Mammary epithelial cell (primary cell): ENCODE measurements around the gene BMS1.

Experiments used
- EZH2 ChIP-seq: IDR thresholded peaks from 2 replicates; pipeline ENCODE4 v1.6.1; 2012; ENCODE audit warnings: low read length, inconsistent platforms, borderline replicate concordance
- TF ChIP-seq, protein P1 (sequence below), 2 donors: IDR thresholded peaks in 1 of 2; conservative IDR thresholded peaks in 1 of 2; 2 replicates each; pipeline ENCODE4 v1.5.1; 2011 to 2012; ENCODE audit warnings: inconsistent platforms in 2 of 2, low read length in 2 of 2, mild to moderate bottlenecking in 2 of 2, control low read depth in 1 of 2, low read depth in 1 of 2; ENCODE audit not compliant: insufficient read depth in 1 of 2; ENCODE audit errors: extremely low read depth in 1 of 2

DNA sequence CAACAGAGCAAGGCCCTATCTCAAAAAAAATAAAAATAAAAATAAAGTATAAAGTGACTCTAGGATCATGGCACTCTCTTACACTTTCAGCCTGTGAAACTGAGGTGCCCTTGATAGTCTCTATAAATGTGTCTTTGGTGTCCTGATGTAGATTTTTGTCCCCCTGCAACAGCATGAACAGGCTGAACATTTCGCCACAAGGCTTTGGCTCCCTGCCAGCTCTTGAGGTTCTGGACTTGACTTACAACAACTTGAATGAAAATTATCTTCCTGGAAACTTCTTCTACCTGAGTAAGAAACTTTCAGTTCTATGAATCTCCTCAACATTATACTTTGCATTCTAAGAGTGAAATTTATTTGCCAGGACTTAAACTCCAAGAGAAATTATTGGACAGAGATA is 48.1 kb upstream of the BMS1 start:
- TF ChIP-seq, protein P1, sequence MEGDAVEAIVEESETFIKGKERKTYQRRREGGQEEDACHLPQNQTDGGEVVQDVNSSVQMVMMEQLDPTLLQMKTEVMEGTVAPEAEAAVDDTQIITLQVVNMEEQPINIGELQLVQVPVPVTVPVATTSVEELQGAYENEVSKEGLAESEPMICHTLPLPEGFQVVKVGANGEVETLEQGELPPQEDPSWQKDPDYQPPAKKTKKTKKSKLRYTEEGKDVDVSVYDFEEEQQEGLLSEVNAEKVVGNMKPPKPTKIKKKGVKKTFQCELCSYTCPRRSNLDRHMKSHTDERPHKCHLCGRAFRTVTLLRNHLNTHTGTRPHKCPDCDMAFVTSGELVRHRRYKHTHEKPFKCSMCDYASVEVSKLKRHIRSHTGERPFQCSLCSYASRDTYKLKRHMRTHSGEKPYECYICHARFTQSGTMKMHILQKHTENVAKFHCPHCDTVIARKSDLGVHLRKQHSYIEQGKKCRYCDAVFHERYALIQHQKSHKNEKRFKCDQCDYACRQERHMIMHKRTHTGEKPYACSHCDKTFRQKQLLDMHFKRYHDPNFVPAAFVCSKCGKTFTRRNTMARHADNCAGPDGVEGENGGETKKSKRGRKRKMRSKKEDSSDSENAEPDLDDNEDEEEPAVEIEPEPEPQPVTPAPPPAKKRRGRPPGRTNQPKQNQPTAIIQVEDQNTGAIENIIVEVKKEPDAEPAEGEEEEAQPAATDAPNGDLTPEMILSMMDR (conservative IDR thresholded peaks at IDR 0.05 in 1 of 2, IDR thresholded peaks at IDR 0.05 in 1 of 2; ENCODE audit: extremely low read depth in 1 of 2, insufficient read depth in 1 of 2, low read depth in 1 of 2, low read length in 2 of 2): no peak
- no peak for TF ChIP-seq EZH2
